Activated CD4-positive, alpha-beta T cell treated with anti-CD3 and anti-CD28 coated beads for 36 hours (primary cell): ENCODE measurements around the gene ATP12A. TPM values are rescaled to one million over a fixed set of nuclear protein-coding genes. Genes with fewer than 3 reads are reported as not detected.

ENCODE experiments used
- ATAC-seq: fragments of 200-7000 bp; cut with Tn5 transposase; one replicate; pipeline ENCODE4 v1.10.0; 2021; ENCODE audit warnings: mild to moderate bottlenecking, moderate library complexity
- CTCF ChIA-PET: fragments of 350-600 bp; sonication (Branson Sonifier 250); formaldehyde crosslinking; loops from one replicate; lab custom pipeline; 2021; ENCODE audit warnings: antibody characterized with exemption; lab: Charles Lee
- POLR2A ChIA-PET: fragments of 350-600 bp; sonication (Branson Sonifier 250); formaldehyde crosslinking; loops from one replicate; lab custom pipeline; 2021; ENCODE audit warnings: antibody characterized with exemption, inconsistent platforms; lab: Charles Lee
- DNase-seq: peaks from one replicate; pipeline ENCODE4 v3.0.0-alpha.2; 2020
- H3K27ac Mint-ChIP-seq: one replicate; pipeline ENCODE4 v1.8.0; 2021; ENCODE audit warnings: mixed read lengths
- H3K27me3 Mint-ChIP-seq: one replicate; pipeline ENCODE4 v1.8.0; 2021; ENCODE audit warnings: mixed read lengths
- H3K36me3 Mint-ChIP-seq: one replicate; pipeline ENCODE4 v1.8.0; 2021; ENCODE audit warnings: low read depth, mixed read lengths
- H3K4me1 Mint-ChIP-seq: one replicate; pipeline ENCODE4 v1.8.0; 2021; ENCODE audit warnings: mixed read lengths
- H3K4me3 Mint-ChIP-seq: one replicate; pipeline ENCODE4 v1.8.0; 2021; ENCODE audit warnings: mild to moderate bottlenecking, moderate library complexity, mixed read lengths
- H3K9me3 Mint-ChIP-seq: one replicate; pipeline ENCODE4 v1.8.0; 2021; ENCODE audit warnings: low read depth, mixed read lengths
- intact Hi-C, 2 experiments: fragments of 100-400 bp; cut with DNase I in 1 of 2; cut with micrococcal nuclease in 1 of 2; formaldehyde crosslinking; loops; one replicate each; pipeline versions ENCODE4 v1.14.2 to v1.15.1; 2022 to 2024; cut with DNase I, micrococcal nuclease
- total RNA-seq, 2 experiments: library from RNA; stranded (reverse); gene quantifications; one replicate each; pipeline ENCODE4 v1.2.3, GENCODE V29; 2021

ATP12A gene
- total RNA-seq, 2 experiments from 2014 or later = 0.09 to 0.16 TPM

GRCh38 chr13:24663586-24663985, 16.6 kb upstream of the ATP12A start:
- H3K36me3 Mint-ChIP-seq = no peaks in the 10 kb centered on the region
- DNase-seq (no peak), ATAC-seq (no peak)
- H3K27ac Mint-ChIP-seq = no peak overlapping the region
- H3K27me3 Mint-ChIP-seq = peaks cover 12% of the 10 kb centered on the region
- ChIA-PET POLR2A (no interaction called here), CTCF (interaction anchor here (1.3 kb wide), 1 partner anchor 9 kb away, joined by 5 read pairs; no protein-coding TSS in a partner anchor)
- H3K4me1 Mint-ChIP-seq = peaks cover 4% of the 10 kb centered on the region
- intact Hi-C loops = no loop called here
- no peaks in the 10 kb centered on the region for H3K9me3 Mint-ChIP-seq
- H3K4me3 Mint-ChIP-seq = no peak overlapping the region

DNA sequence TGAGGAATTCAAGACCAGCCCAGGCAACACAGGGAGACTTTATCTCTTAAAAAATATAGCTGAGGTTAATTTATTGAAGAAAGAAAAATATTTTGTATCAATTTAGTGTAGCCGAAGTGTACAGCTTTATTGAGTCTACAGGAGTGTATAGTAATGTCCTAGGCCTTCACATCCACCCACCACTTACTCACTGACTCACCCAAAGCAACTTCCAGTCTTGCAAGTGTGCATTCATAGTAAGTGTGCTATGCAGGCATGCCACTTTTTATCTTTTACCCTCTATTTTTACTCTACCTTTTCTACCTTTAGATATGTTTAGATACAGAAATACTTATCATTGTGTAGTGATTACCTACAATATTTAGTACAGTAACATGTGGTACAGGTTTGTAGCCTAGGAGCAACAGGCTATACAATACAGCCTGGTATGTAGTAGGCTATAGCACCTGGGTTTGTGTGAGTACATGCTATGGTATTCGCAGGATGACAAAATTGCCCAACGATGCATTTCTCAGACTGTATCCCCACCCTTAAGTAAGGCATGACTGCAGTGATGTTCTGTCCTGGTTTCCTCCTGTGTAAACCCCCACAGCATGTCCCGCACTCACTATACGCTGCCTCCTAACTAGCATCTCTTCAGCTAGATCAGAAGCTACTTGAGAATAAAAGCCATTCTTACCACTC, 15.3 kb upstream of the ATP12A start:
- CTCF ChIA-PET = interaction anchor here (2.5 kb wide), 1 partner anchor 11 kb away, joined by 7 read pairs; no protein-coding TSS in a partner anchor
- ATAC-seq (peak; percentile 57), DNase-seq (no peak)
- Mint-ChIP-seq H3K9me3 (no peaks in the 10 kb centered on the region), H3K27me3 (peaks cover 12% of the 10 kb centered on the region), H3K4me3 (no peak overlapping the region), H3K36me3 (no peaks in the 10 kb centered on the region), H3K4me1 (peaks cover 4% of the 10 kb centered on the region), H3K27ac (no peak overlapping the region)
- POLR2A ChIA-PET = no interaction called here
- intact Hi-C loops = no loop called here

DNA sequence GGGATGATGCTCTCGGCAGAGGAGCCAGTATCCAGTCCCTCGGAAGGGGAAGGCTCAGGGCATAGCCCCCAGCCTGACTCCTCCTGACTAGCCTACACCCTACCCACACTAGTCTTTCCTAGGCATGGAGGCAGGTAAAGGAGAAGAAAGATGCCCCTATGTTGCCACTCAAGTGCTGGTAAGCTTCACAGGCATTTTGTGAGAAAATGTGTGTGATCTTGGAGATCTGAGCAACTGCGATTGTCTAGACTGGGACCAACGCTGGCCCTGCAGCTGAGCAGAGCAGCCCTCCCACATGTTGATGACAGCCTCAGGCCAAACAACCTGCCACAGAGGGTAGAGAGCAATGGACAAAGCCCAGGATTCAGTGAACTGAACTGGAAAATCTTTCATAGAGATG, 11.7 kb upstream of the ATP12A start:
- ChIA-PET CTCF (interaction anchor here (1.2 kb wide), 1 partner anchor 44 kb away, joined by 3 read pairs; no protein-coding TSS in a partner anchor), POLR2A (no interaction called here)
- H3K27ac Mint-ChIP-seq = no peak overlapping the region

GRCh38 chr13:24668955-24669582, 11.1 kb upstream of the ATP12A start:
- POLR2A ChIA-PET = no interaction called here
- peaks cover 7% of the 10 kb centered on the region for H3K27me3 Mint-ChIP-seq
- no peak overlapping the region for H3K4me3 Mint-ChIP-seq
- ATAC-seq (no peak), DNase-seq (no peak)
- no peaks in the 10 kb centered on the region for H3K9me3 Mint-ChIP-seq
- intact Hi-C loops = no loop called here
- H3K36me3 Mint-ChIP-seq = no peaks in the 10 kb centered on the region
- no peak overlapping the region for H3K27ac Mint-ChIP-seq
- CTCF ChIA-PET = interaction anchor here (1.2 to 1.9 kb wide), 2 partner anchors 44 to 63 kb away, joined by 3 to 11 read pairs; no protein-coding TSS in a partner anchor
- H3K4me1 Mint-ChIP-seq = peaks cover 9% of the 10 kb centered on the region

More for the DNA sequence above, 11.7 kb upstream of the ATP12A start:
- intact Hi-C loops = no loop called here
- no peak for ATAC-seq
- peaks cover 7% of the 10 kb centered on the region for H3K27me3 Mint-ChIP-seq
- H3K4me3 Mint-ChIP-seq = no peak overlapping the region
- H3K4me1 Mint-ChIP-seq = peaks cover 9% of the 10 kb centered on the region
- H3K9me3 Mint-ChIP-seq = no peaks in the 10 kb centered on the region
- H3K36me3 Mint-ChIP-seq = no peaks in the 10 kb centered on the region
- DNase-seq = no peak

DNA sequence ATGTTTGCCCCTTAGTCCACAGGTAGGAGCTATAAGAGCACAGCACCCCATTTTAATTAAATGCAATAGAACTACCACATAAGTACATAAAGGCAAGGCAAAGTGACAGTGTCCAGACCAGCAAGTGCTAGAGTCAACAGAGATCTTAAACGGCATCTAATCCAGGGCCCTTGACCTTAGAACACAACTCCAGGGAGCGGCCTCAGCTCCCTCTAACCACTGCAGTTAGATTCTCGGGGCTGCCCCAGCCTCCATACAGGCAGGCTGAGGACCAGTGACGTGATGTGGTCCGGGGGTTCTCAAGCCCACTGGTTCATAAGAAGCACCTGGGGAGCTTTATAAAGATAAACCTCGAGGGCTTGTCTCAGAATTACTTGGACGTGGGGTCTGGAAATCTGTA, 10.0 kb upstream of the ATP12A start:
- intact Hi-C loops = loop anchor here in 1 of 2 experiments (5.0 kb wide), 1 partner anchor 88 kb away; no protein-coding TSS in a partner anchor
- H3K36me3 Mint-ChIP-seq = no peaks in the 10 kb centered on the region
- no peak overlapping the region for H3K4me3 Mint-ChIP-seq
- CTCF ChIA-PET = interaction anchor here (0.7 to 1.9 kb wide), 5 partner anchors 11 to 91 kb away, joined by 3 to 11 read pairs (median 5); no protein-coding TSS in a partner anchor
- DNase-seq (no peak), ATAC-seq (no peak)
- H3K4me1 Mint-ChIP-seq = peaks cover 9% of the 10 kb centered on the region
- POLR2A ChIA-PET = no interaction called here
- H3K27me3 Mint-ChIP-seq = peaks cover 10% of the 10 kb centered on the region
- H3K9me3 Mint-ChIP-seq = no peaks in the 10 kb centered on the region
- no peak overlapping the region for H3K27ac Mint-ChIP-seq

GRCh38 chr13:24670961-24671381, 9.2 kb upstream of the ATP12A start:
- Mint-ChIP-seq H3K4me3 (no peak overlapping the region), H3K36me3 (no peaks in the 10 kb centered on the region), H3K4me1 (peaks cover 9% of the 10 kb centered on the region), H3K27ac (no peak overlapping the region), H3K27me3 (peaks cover 8% of the 10 kb centered on the region), H3K9me3 (no peaks in the 10 kb centered on the region)
- ChIA-PET CTCF (interaction anchor here (0.7 to 1.9 kb wide), 4 partner anchors 12 to 91 kb away, joined by 3 to 11 read pairs (median 5); no protein-coding TSS in a partner anchor), POLR2A (no interaction called here)
- ATAC-seq (peak; percentile 66), DNase-seq (peak; percentile 43)
- intact Hi-C loops = loop anchor here (1.0 to 5.0 kb wide), 4 partner anchors 65 to 91 kb away; no protein-coding TSS in a partner anchor

- Mint-ChIP-seq H3K4me1 (peaks cover 9% of the 10 kb centered on the region), H3K27ac (no peak overlapping the region), H3K27me3 (peaks cover 8% of the 10 kb centered on the region), H3K36me3 (no peaks in the 10 kb centered on the region), H3K9me3 (no peaks in the 10 kb centered on the region), H3K4me3 (no peak overlapping the region)
- intact Hi-C loops = loop anchor here (1.0 to 5.0 kb wide), 4 partner anchors 65 to 91 kb away; no protein-coding TSS in a partner anchor
- ATAC-seq (peak; percentile 47), DNase-seq (no peak)
- POLR2A ChIA-PET = no interaction called here
- CTCF ChIA-PET = interaction anchor here (0.7 to 3.9 kb wide), 6 partner anchors 11 to 92 kb away, joined by 3 to 31 read pairs (median 4); no protein-coding TSS in a partner anchor
Measured at GRCh38 chr13:24671386-24672113, 8.7 kb upstream of the ATP12A start.

DNA sequence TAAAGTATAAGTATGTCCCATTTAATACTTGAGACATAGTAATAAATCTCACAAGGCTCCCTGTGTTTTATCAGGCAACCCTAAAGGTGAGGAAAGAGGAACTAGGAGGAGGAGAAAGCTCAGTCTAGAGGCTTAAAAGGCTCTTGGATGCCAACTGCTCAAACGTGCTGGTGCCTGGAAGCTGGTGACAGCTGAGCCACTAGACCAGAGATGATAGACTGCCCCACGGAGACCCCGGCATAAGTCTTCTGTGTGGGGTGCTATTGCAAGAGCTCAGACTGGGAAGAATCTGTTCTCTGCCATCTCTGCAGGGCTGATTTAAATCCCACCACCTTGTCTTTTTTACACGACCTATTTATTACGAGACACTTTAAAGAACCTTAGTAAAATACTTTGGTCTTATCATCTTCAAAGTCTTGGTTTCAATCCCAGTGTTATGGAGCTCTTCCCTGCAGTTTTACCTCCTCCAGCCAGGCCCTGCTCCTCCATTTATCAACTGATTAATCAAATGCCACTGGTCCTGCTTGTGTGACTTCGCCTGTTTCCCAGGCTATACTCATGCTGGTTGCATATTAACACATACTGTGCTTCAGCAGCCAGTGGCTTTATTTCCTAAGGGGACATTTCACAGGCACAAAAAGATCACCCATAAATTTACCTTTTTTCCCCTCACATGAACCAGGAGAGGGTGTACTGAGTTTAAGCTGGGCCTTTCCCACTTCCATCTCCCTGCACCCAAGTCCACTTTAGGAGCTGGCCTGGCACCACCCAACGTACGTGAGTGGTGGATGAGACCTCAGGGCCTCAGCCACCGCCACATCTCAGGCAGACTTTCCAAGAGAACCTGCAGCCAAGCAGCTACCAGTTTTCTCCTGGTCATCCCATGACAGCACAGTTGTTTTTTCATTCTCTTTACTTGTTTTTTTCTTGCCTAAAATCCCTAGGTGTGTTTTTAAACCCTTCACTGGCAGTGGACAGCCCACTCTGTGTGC, 7.8 kb upstream of the ATP12A start:
- peaks cover 9% of the 10 kb centered on the region for H3K4me1 Mint-ChIP-seq
- intact Hi-C loops = loop anchor here in 1 of 2 experiments (5.0 kb wide), 1 partner anchor 90 kb away; no protein-coding TSS in a partner anchor
- ChIA-PET CTCF (interaction anchor here (0.7 to 3.9 kb wide), 12 partner anchors 10 to 108 kb away, joined by 3 to 31 read pairs (median 3); no protein-coding TSS in a partner anchor), POLR2A (no interaction called here)
- peaks cover 11% of the 10 kb centered on the region for H3K27me3 Mint-ChIP-seq
- no peak overlapping the region for H3K27ac Mint-ChIP-seq
- H3K4me3 Mint-ChIP-seq = no peak overlapping the region
- no peaks in the 10 kb centered on the region for H3K9me3 Mint-ChIP-seq
- DNase-seq = no peak
- no peak for ATAC-seq
- H3K36me3 Mint-ChIP-seq = no peaks in the 10 kb centered on the region

- DNase-seq (no peak), ATAC-seq (no peak)
- peaks cover 28% of the 10 kb centered on the region for H3K27me3 Mint-ChIP-seq
- no peak overlapping the region for H3K4me3 Mint-ChIP-seq
- H3K9me3 Mint-ChIP-seq = no peaks in the 10 kb centered on the region
- ChIA-PET CTCF (interaction anchor here (0.8 to 1.0 kb wide), 2 partner anchors 9 to 17 kb away, joined by 3 read pairs; no protein-coding TSS in a partner anchor), POLR2A (no interaction called here)
- no peak overlapping the region for H3K27ac Mint-ChIP-seq
- intact Hi-C loops = no loop called here
- peaks cover 11% of the 10 kb centered on the region for H3K4me1 Mint-ChIP-seq
- H3K36me3 Mint-ChIP-seq = no peaks in the 10 kb centered on the region
Measured at GRCh38 chr13:24675806-24676570, 4.2 kb upstream of the ATP12A start.
